ENCODE measurements around the gene TRIO.
A peak's percentile ranks its signal among the peaks of the same experiment; 100 is the strongest.
"Not testable (repeated sequence)": the region's sequence is repeated elsewhere in the genome, so short reads cannot be mapped to it uniquely, and the experiment has no call there.

Gene TRIO

GRCh38 chr5:14509556-14509955 lies 366.4 kb downstream of the TRIO start:
- no peak for DNase-seq (ENCODE audit: low spot score)

GRCh38 chr5:14510156-14510734 lies 367.1 kb downstream of the TRIO start:
- DNase-seq (ENCODE audit: low spot score), result no peak

GRCh38 chr5:14510880-14511279 lies 367.7 kb downstream of the TRIO start:
- no peak for DNase-seq (ENCODE audit: low spot score)

GRCh38 chr5:14512574-14512973 lies 369.4 kb downstream of the TRIO start:
- no peak for DNase-seq (ENCODE audit: low spot score)

- no peak for DNase-seq (ENCODE audit: low spot score)
Observed at GRCh38 chr5:14513266-14513665, 370.1 kb downstream of the TRIO start.

- no peak for DNase-seq (ENCODE audit: low spot score)
Observed at GRCh38 chr5:14516901-14517300, 373.8 kb downstream of the TRIO start.

GRCh38 chr5:14518638-14519037 lies 375.5 kb downstream of the TRIO start:
- no peak for DNase-seq (ENCODE audit: low spot score)

- no peak for DNase-seq (ENCODE audit: low spot score)
Observed at GRCh38 chr5:14521748-14522147, 378.6 kb downstream of the TRIO start.

- no peak for DNase-seq (ENCODE audit: low spot score)
Observed at GRCh38 chr5:14522721-14523120, 379.6 kb downstream of the TRIO start.

GRCh38 chr5:14523243-14524034 lies 380.3 kb downstream of the TRIO start:
- no peak for DNase-seq (ENCODE audit: low spot score)

GRCh38 chr5:14525397-14525796 lies 382.3 kb downstream of the TRIO start:
- no peak for DNase-seq (ENCODE audit: low spot score)

- DNase-seq (ENCODE audit: low spot score), result no peak
Observed at GRCh38 chr5:14526493-14526892, 383.4 kb downstream of the TRIO start.

GRCh38 chr5:14528115-14528514 lies 385.0 kb downstream of the TRIO start:
- DNase-seq (ENCODE audit: low spot score), result no peak

- no peak for DNase-seq (ENCODE audit: low spot score)
Observed at GRCh38 chr5:14528926-14529325, 385.8 kb downstream of the TRIO start.

GRCh38 chr5:14531668-14532067 lies 388.5 kb downstream of the TRIO start:
- DNase-seq (ENCODE audit: low spot score), result no peak

GRCh38 chr5:14532180-14532579 lies 389.0 kb downstream of the TRIO start:
- no peak for DNase-seq (ENCODE audit: low spot score)

GRCh38 chr5:14534773-14535172 lies 391.6 kb downstream of the TRIO start:
- peak; percentile 23 for DNase-seq (ENCODE audit: low spot score)

GRCh38 chr5:14545308-14545707 lies 402.2 kb downstream of the TRIO start:
- DNase-seq (ENCODE audit: low spot score), result no peak

- DNase-seq (ENCODE audit: low spot score), result no peak
Observed at GRCh38 chr5:14545862-14546261, 402.7 kb downstream of the TRIO start.

- DNase-seq (ENCODE audit: low spot score), result no peak
Observed at GRCh38 chr5:14547666-14548065, 404.5 kb downstream of the TRIO start.

GRCh38 chr5:14551211-14551610 lies 408.1 kb downstream of the TRIO start:
- no peak for DNase-seq (ENCODE audit: low spot score)

GRCh38 chr5:14552017-14552416 lies 408.9 kb downstream of the TRIO start:
- no peak for DNase-seq (ENCODE audit: low spot score)

- DNase-seq (ENCODE audit: low spot score), result not testable (repeated sequence)
Observed at GRCh38 chr5:14554288-14554687, 411.1 kb downstream of the TRIO start.

GRCh38 chr5:14556015-14556414 lies 412.9 kb downstream of the TRIO start:
- DNase-seq (ENCODE audit: low spot score), result no peak

All from iPS-NIHi11 (cell line).